A172 (cell line): ENCODE data around the gene RAI14. TPM values are rescaled to one million over a fixed set of nuclear protein-coding genes. Genes with fewer than 3 reads are reported as not detected.
"Not testable (repeated sequence)": the region's sequence is repeated elsewhere in the genome, so short reads cannot be mapped to it uniquely, and the experiment has no call there.

Experiments used
- DNase-seq: peaks from one replicate; pipeline ENCODE4 v3.0.0-alpha.2; 2015; ENCODE audit warnings: low spot score
- total RNA-seq: library from RNA; depleted of rRNA; stranded (reverse); fragments of >200 nt; shearing (Covaris generic); gene quantifications from 2 replicates; pipeline ENCODE4 v1.2.3, GENCODE V29; 2014

Gene RAI14
- total RNA-seq, 1 experiment from 2014 or later, result 66.0 TPM

- DNase-seq, result no peak
Observed at GRCh38 chr5:34698754-34699153, 42.6 kb downstream of the RAI14 start.

GRCh38 chr5:34699155-34700077, 43.3 kb downstream of the RAI14 start:
- DNase-seq, result no peak

GRCh38 chr5:34700078-34700452, 43.9 kb downstream of the RAI14 start:
- DNase-seq, result no peak

- DNase-seq, result not testable (repeated sequence)
Observed at GRCh38 chr5:34701442-34701841, 45.3 kb downstream of the RAI14 start.

- DNase-seq, result no peak
Observed at GRCh38 chr5:34703767-34704713, 47.9 kb downstream of the RAI14 start.

- peak; percentile 49 for DNase-seq
Observed at GRCh38 chr5:34706084-34706483, 50.0 kb downstream of the RAI14 start.

GRCh38 chr5:34707451-34708107, 51.5 kb downstream of the RAI14 start:
- DNase-seq, result peak; percentile 54

GRCh38 chr5:34708777-34709176, 52.6 kb downstream of the RAI14 start:
- DNase-seq, result no peak

- DNase-seq, result peak; percentile 73
Observed at GRCh38 chr5:34709861-34710673, 53.9 kb downstream of the RAI14 start.

- no peak for DNase-seq
Observed at GRCh38 chr5:34712565-34712964, 56.4 kb downstream of the RAI14 start.

- DNase-seq, result no peak
Observed at GRCh38 chr5:34715711-34716110, 59.6 kb downstream of the RAI14 start.

- DNase-seq, result no peak
Observed at GRCh38 chr5:34716986-34717385, 60.9 kb downstream of the RAI14 start.

- peak; percentile 98 for DNase-seq
Observed at GRCh38 chr5:34717426-34718327, 61.5 kb downstream of the RAI14 start.

- DNase-seq, result no peak
Observed at GRCh38 chr5:34718516-34718915, 62.4 kb downstream of the RAI14 start.

- no peak for DNase-seq
Observed at GRCh38 chr5:34719029-34719428, 62.9 kb downstream of the RAI14 start.

- no peak for DNase-seq
Observed at GRCh38 chr5:34721327-34721726, 65.2 kb downstream of the RAI14 start.

- DNase-seq, result no peak
Observed at GRCh38 chr5:34722183-34722582, 66.1 kb downstream of the RAI14 start.

- no peak for DNase-seq
Observed at GRCh38 chr5:34724741-34725140, 68.6 kb downstream of the RAI14 start.

GRCh38 chr5:34727166-34727749, 71.1 kb downstream of the RAI14 start:
- not testable (repeated sequence) for DNase-seq

GRCh38 chr5:34728236-34728635, 72.1 kb downstream of the RAI14 start:
- DNase-seq, result no peak
